Measurements from ENCODE around the gene LUZP2.

The LUZP2 gene

GRCh38 chr11:24617856-24618255 is 121.0 kb downstream of the LUZP2 start:
- Histone ChIP-seq H3K27ac (no peak overlapping the region), H3K36me3 (no peaks in the 10 kb centered on the region), H3K9me3 (no peaks in the 10 kb centered on the region), H3K4me3 (no peak overlapping the region), H3K4me1 (no peaks in the 10 kb centered on the region), H3K27me3 (no peaks in the 10 kb centered on the region)
- TF ChIP-seq CTCF (IDR thresholded peaks at IDR 0.05), result no peak
- DNase-seq, result no peak
- intact Hi-C loops (cut with DNase I; ENCODE audit: low total_unique reads), result no loop called here

GRCh38 chr11:24619900-24620299 is 123.0 kb downstream of the LUZP2 start:
- Histone ChIP-seq H3K27ac (no peak overlapping the region), H3K27me3 (no peaks in the 10 kb centered on the region), H3K4me1 (no peaks in the 10 kb centered on the region), H3K4me3 (no peak overlapping the region), H3K36me3 (no peaks in the 10 kb centered on the region), H3K9me3 (no peaks in the 10 kb centered on the region)
- no peak for DNase-seq
- intact Hi-C loops (cut with DNase I; ENCODE audit: low total_unique reads), result no loop called here
- no peak for TF ChIP-seq CTCF (IDR thresholded peaks at IDR 0.05)

- Histone ChIP-seq H3K4me3 (no peak overlapping the region), H3K9me3 (no peaks in the 10 kb centered on the region), H3K27me3 (no peaks in the 10 kb centered on the region), H3K4me1 (no peaks in the 10 kb centered on the region), H3K36me3 (no peaks in the 10 kb centered on the region), H3K27ac (no peak overlapping the region)
- intact Hi-C loops (cut with DNase I; ENCODE audit: low total_unique reads), result no loop called here
- TF ChIP-seq CTCF (IDR thresholded peaks at IDR 0.05), result no peak
- no peak for DNase-seq
Measured at GRCh38 chr11:24622262-24622661, 125.4 kb downstream of the LUZP2 start.

GRCh38 chr11:24623121-24623520 is 126.3 kb downstream of the LUZP2 start:
- DNase-seq, result no peak
- H3K27me3 ChIP-seq, result no peaks in the 10 kb centered on the region
- no peaks in the 10 kb centered on the region for H3K9me3 ChIP-seq
- TF ChIP-seq CTCF (IDR thresholded peaks at IDR 0.05), result no peak
- intact Hi-C loops (cut with DNase I; ENCODE audit: low total_unique reads), result no loop called here
- H3K4me1 ChIP-seq, result no peaks in the 10 kb centered on the region
- H3K27ac ChIP-seq, result no peak overlapping the region
- no peaks in the 10 kb centered on the region for H3K36me3 ChIP-seq
- H3K4me3 ChIP-seq, result no peak overlapping the region

GRCh38 chr11:24624432-24624831 is 127.6 kb downstream of the LUZP2 start:
- no peak for DNase-seq
- H3K27ac ChIP-seq, result no peak overlapping the region
- no peaks in the 10 kb centered on the region for H3K9me3 ChIP-seq
- no peak overlapping the region for H3K4me3 ChIP-seq
- H3K36me3 ChIP-seq, result no peaks in the 10 kb centered on the region
- H3K27me3 ChIP-seq, result no peaks in the 10 kb centered on the region
- intact Hi-C loops (cut with DNase I; ENCODE audit: low total_unique reads), result no loop called here
- no peak for TF ChIP-seq CTCF (IDR thresholded peaks at IDR 0.05)
- H3K4me1 ChIP-seq, result no peaks in the 10 kb centered on the region

GRCh38 chr11:24625975-24626374 is 129.1 kb downstream of the LUZP2 start:
- Histone ChIP-seq H3K4me1 (no peaks in the 10 kb centered on the region), H3K9me3 (no peaks in the 10 kb centered on the region), H3K27me3 (no peaks in the 10 kb centered on the region), H3K36me3 (no peaks in the 10 kb centered on the region), H3K27ac (no peak overlapping the region), H3K4me3 (no peak overlapping the region)
- TF ChIP-seq CTCF (IDR thresholded peaks at IDR 0.05), result no peak
- intact Hi-C loops (cut with DNase I; ENCODE audit: low total_unique reads), result no loop called here
- DNase-seq, result no peak

Data from tibial artery (tissue), 4 donors.